NCI-H2171 (cell line): ENCODE results near the gene C1D.
"Not testable (repeated sequence)": the region's sequence is repeated elsewhere in the genome, so short reads cannot be mapped to it uniquely, and the experiment has no call there.

Source experiments
- DNase-seq: peaks from one replicate; lab custom pipeline; 2025; lab: John Stamatoyannopoulos, UW

C1D gene, protein sequence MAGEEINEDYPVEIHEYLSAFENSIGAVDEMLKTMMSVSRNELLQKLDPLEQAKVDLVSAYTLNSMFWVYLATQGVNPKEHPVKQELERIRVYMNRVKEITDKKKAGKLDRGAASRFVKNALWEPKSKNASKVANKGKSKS

DNA sequence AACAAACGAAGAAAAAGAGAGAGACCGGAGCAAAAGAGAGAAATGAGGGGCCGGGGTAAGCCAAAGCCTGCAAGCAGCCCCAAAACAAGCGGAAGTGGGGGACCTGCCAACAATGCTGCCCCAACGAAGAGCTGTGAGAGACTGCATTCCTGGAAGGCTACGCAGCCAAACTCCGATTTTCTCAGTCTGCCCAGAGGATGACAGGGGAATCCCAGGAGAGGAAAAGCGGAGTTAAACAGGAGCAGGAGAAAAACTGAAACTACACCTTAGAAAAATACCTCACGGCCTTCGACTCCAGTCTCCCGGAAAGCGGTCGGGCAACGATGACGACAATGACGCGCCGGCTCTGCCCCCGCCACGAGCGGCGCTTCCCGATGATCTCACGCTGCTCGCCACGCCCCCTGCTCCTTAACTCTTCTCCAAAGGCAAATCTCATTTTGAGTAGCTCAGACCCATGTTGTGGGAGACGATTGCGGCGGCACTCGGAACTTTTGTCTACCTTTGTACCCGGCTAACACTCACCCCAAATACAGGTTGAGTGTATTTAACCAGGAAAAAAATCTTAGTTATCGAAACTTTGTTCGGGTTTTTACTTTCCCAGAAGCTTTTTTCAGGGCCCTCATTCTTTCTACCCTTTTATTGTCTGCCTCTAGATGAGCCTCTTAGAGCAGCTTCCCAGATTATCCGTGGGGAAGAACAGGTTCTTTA lies at the start of gene C1D:
Gene C1D (minus strand): TSS at position 325 of the 708 bp plus-strand sequence. CDS start 15,694 bp downstream, outside the sequence.
- peak; percentile 90 for DNase-seq

DNA sequence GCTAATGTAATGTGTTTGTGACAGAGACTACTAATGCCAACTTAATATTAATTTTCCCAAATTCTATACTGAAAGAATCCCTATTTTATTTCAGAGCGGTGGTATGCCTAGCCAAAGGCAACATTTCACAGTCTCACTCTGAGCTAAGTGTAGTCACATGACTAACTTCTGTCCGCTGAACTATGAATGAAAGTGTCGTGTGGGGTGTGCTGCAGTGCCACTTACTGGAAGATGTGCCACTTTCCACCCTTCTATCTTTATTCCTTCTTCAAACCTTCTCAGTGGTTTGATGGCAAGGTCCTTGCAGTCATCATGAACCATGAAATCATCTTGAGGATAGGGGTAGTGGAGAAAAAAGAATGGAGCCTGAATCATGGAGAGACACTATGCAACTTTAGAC lies 47.3 kb upstream of the C1D start:
- DNase-seq: peak; percentile 4

DNA sequence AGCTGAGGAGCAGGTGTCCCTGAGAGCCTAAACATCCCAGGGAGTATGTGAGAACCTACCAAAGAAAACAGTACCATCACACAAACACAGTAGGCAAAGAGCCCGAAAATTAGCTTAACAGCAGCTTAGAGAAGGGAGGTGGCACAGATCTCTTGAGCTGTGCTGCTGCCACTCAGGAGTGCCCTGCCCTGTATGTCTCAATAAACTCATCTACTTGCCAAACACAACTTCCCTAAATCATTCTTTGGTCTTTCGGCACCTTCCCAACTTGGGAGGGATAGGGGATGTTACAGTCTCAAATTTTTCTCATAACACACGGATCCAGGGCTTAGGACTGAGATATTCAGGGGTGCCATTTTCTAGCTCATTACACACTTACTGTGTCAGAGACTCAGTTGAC lies 45.3 kb upstream of the C1D start:
- no peak for DNase-seq

DNA sequence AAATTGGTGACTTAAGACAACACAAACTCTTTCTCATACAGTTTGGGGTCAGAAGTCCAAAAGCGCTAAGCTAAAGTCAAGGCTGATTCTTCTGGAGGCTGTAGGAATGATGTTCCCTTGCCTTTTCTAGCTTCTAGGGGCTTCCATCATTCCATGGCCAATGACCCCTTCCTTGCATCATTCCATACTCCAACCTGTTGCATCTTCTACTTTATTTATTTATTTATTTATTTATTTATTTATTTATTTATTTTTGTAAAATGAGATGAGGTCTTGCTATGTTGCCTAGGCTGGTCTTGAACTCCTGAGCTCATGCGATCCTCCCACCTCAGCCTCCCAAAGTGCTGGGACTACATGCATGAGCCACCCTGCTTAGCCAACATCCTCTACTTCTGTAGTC lies 44.7 kb upstream of the C1D start:
- DNase-seq: no peak

DNA sequence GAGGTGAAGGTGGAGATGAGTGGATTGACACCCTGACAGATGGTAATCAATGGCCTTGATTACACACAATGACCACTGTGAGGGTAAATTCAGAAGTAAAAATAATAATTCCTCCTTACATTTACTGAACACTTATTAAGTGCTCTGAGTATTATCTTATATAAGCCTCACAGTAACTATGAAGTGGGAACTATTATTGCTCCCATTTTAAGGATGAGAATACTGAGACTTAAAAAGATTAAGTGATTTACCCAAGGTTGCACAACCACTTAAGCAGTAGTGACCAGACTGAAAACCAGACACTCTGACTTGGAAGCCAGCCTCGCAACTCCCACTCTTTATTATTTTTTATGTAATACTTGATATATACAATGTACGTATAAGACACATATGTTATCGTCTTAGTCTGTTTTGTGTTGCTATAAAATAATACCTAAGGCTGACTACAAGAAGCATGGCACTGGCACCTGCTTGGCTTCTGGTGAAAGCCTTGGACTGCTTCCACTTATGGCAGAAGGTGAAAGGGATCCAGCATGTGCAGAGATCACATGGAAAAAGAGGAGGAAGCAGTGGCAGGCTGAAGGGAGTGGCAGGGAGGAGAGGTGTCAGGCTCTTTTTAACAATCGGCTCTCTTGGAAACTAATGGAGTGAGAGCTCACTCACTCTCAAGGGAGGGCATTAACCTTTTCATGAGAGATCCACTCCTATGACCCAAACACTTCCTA lies 41.5 kb upstream of the C1D start:
- DNase-seq: no peak

DNA sequence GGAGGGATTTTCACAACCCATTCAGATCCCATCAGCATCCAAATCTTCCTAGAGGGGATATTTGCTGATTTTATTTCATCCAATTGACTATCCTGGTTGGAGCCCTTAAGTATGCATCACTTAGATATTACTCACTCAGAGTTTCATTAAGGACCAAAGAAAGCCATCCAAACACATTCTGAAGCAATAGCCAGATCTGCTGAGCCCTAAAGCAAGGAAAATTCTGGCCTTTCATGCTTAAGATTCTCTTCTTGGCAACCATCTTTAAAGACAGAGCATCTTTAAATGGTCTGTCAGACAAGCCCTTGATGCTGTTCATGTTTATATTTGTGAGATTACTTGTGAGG lies 40.9 kb upstream of the C1D start:
- no peak for DNase-seq

DNA sequence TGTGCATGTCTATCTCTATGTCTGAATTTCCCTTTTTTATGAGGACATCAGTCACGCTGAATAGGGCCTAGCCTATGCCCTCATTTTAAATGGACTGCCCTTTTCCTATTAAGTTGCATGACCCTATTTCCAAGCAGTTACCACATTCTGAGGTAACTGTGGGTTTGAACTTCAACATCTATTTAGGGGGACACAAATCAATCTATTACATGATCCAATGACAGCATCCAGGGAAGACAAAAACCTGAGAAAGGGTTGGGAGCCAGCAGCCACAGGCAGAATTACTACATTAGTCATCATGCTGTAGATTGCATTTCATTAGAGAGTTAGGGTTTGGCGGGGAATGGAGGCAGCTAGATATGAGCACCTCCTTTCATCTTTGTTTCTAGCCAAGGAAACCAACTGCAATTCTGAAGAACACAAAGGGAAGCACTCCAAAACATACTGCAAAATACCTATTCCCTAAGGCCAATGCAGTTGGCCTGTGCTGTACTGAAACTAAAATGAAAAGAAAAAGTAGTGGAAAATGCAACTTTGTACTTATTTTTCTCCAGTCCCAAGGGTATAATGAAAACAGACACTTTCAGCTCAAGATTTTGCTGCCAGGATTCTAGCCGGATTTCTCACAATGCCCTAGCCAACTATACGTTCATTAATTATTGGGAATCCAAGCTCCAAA lies 40.4 kb upstream of the C1D start:
- no peak for DNase-seq

DNA sequence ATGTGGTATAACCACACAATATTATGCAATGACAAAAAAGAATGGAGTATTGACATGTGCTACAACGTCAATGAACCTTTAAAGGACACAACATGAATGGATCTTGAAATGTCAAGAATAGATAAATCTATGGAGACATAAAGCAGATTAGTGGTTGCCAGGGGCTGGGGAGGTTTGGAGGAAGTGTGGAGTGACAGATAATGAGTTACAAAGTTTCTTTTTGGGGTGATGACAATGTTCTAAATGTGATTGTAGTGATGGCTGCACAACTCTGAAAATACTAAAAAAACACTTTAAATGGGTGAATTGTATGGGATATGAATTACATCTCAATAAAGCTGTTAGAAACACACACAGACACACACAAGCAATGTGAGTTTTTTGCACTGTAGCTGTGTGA lies 37.4 kb upstream of the C1D start:
- no peak for DNase-seq

DNA sequence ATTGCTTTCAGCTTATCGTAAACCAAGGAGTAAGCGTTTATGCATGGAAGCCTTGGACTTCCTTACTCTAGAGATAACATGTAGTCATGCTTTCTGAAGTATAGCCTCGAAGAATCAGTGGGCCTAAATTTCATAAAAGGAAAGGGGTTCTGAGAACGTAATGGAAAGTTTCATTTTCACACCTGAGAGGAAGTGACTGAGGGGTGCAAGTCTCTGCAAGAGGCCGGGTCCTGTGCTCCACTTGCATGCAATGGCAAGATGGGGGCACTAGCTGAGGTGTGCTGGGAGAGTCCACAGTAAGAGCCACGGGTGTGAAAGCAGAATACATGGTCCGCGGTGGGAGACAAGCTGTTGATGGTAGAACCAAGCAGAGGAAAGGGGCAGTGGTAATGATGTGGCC lies 36.5 kb upstream of the C1D start:
- no peak for DNase-seq

DNA sequence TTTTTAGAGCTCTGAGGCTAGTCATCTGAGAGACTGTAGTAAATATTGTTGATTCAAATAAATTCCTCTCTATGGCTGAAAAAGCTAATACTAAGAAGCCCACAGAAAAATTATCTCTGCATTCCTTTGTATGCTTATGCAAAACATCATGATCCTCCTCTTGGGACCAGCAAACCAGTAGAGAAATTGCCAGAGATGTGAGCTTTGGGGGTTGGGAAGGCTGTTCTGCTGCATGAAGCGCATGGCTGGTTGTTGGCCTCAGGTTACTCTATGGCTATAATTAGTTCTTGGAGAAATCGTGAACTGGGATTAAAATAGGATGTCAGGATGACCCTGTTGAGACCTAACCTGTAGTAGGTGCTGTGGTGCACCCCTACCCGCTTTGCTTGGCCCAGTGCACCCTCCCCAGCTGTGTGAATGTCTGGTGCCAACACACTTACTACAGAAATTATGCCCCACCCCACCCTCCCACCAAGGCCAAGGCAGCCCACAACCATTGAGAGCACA lies 35.5 kb upstream of the C1D start:
- DNase-seq: no peak

DNA sequence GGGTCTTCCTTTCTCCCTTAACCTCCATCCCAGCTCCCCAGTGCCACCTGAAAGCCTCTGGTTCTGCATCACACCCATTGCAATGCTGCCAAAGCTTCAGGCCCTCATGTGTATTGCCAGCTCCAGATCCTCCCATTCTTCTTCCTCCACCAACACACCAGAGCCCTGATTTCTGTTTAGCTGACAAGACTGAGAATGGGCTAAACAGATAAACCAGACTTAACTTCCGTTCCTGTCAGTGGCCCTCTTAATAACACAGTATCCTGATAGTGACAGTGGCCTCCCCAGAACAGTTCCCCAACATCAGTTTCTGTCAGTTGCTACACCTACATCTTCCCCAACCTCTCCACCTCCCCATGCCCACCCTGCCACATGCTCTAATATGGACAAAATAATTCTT lies 31.3 kb upstream of the C1D start:
- no peak for DNase-seq

DNA sequence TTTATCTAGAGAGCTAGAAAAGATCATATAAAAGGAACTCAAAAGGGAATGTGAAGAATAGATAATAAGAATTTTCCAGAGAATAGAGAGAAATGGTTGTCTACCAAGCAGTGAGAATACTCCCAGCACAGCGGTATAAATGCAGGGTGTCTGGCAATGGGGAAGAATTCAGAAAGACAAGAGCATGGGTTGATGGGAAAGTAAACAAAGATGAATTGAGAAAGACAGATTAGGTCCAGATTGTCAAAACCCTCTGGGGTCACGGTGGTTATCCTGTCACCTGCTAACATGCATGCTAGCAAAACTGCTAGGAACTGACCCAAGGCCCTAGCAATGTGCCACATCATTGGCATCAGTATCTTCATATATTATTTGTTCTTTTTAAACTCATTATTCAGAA lies 30.8 kb upstream of the C1D start:
- no peak for DNase-seq

DNA sequence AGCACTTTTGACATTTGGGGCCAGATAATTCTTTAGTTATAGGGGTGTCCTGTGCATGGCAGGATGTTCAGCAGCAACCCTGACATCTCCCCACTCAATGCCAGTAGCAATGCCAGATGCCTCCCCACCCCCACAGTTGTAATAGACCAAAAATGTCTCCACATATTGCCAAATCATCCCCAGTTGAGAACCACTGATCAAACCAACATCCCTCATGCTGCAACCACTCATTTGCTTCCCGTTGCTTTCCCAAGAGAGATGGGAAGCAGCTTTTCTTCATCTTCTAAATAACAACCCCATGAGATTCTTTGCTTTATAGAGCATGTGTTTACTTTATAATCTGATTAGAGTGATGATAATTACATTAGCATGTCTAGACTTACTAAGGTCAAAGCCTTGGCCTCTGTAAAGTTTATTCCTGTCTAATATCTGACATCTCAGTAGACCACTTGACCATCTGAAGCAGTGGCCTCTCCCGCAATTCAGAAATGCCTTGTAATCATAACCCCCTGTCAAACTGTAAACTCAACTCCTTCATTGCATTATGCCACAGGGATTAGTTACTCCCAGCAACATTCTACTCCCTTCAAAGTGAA lies 28.7 kb upstream of the C1D start:
- DNase-seq: no peak

DNA sequence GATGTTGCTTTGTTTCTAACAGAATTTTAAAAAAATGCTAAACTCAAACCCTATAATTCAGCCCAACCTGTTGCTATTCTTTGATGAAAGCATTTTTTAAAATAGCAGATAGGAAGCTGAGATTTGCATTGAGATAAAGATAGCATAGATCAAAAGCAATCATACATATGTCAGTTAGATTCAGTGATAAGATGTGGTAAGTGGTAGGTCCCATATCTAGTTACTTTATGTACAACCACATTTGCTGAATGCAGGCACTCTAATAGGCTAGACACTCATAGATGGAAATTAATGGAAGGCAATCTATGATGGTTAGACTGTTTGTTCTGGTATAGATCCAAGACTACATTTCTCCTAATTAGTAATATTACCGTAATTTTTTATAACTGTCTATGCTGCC lies 27.2 kb upstream of the C1D start:
- no peak for DNase-seq

DNA sequence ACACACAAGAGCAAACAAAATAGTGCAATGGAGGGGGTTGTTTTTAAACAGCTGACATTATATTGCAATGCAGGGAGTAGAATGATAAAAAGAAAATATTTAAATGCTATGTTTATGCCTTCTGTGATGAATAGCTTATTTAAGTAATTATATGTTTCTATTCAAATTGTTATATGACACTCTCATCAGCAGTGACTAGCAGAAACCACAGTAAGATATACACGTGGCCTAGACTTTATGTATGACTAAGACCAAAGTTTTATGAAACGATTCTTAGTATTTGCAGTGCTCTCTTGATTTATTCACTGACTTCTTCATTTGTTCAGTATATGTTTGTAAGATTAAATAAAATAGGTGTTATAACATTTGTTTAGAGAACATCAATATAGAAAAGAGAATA lies 26.1 kb upstream of the C1D start:
- no peak for DNase-seq

DNA sequence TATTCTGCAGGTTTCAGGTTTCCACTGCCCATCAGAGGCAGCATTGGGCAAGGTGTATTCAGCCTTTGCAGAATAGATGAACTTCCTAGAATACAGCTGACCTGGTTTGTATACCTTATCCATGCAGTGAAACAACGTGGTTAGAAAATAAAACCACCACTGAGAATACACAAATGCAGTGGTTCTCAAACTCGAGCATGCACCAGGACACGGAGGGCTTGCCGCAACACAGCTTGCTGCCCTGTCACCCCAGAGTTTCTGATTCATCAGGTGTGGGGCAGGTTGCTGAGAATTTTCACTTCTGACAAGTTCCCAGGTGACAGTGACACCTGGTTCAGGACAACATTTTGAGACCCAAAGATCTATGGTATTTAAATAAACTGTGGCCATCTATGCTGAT lies 23.4 kb upstream of the C1D start:
- DNase-seq: no peak

DNA sequence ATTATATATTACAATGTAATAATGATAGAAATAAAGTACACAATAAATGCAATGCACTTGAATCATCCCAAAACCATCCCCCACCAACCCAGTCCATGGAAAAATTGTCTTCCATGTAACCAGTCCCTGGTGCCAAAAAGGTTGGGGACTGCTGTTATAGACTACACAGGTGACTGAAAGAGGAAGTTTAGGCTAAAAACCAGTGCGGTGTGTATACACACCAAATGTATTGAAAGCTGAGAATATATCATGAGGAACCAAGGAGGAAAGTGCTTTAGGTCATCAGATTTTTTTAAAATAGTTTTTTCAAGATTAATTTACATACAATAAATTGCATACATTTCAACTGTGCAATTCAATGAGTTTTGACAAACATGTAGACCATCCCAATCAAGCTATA lies 20.5 kb upstream of the C1D start:
- no peak for DNase-seq

DNA sequence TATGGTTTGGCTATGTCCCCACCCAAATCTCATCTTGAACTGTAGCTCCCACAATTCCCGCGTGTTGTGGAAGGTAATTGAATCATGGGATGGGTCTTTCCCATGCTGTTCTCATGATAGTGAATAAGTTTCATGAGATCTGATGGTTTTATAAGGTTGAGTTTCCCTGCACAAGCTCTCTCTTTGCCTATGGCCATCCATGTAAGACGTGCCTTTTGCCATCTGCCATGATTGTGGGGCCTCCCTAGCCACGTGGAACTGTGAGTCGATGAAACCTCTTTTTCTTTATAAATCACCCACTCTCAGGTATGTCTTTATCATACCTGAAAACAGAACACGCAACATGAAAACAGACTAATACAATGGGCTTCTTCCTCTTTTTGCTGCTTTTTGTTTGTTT lies 11.2 kb upstream of the C1D start:
- no peak for DNase-seq

DNA sequence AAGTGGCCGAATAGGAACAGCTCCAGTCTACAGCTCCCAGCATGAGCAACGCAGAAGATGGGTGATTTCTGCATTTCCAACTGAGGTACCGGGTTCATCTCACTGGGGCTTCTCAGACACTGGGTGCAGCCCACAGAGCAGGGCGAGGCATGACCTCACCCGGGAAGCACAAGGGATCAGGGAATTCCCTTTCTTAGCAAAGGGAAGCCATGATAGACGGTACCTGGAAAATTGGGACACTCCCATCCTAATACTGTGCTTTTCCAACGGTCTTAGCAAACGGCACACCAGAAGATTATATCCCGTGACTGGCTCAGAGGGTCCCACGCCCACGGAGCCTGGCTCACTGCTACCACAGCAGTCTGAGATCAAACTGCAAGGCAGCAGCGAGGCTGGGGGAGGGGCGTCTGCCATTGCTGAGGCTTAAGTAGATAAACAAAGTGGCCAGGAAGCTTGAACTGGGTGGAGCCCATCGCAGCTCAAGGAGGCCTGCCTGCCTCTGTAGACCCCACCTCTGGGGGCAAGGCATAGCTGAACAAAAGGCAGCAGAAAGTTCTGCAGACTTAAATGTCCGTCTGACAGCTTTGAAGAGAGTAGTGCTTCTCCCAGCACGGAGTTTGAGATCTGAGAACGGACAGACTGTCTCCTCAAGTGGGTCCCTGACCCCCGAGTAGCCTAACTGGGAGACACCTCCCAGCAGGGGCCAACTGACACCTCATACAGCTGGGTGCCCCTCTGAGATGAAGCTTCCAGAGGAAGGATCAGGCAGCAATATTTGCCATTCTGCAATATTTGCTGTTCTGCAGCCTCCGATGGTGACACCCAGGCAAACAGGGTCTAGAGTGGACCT lies 1.2 kb upstream of the C1D start:
- DNase-seq: not testable (repeated sequence)

DNA sequence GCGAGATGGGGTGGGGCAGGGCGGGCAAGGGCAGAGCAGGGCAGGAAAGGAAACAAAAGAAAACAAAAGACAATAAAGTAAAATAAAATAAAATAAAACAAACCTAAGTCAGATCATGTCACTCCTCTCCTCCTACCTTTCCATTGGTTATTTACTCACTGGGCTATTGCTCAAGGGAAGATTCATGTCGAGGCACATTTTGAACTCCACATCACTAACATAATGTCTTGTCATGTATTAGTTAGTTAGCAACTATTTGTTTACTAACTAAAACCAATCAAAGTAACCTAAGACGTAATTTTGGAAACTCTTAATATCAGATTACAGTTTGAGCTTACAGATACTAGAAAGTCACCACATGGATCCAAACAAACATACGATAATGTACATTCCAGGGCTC lies 2.2 kb downstream of the C1D start:
- no peak for DNase-seq

DNA sequence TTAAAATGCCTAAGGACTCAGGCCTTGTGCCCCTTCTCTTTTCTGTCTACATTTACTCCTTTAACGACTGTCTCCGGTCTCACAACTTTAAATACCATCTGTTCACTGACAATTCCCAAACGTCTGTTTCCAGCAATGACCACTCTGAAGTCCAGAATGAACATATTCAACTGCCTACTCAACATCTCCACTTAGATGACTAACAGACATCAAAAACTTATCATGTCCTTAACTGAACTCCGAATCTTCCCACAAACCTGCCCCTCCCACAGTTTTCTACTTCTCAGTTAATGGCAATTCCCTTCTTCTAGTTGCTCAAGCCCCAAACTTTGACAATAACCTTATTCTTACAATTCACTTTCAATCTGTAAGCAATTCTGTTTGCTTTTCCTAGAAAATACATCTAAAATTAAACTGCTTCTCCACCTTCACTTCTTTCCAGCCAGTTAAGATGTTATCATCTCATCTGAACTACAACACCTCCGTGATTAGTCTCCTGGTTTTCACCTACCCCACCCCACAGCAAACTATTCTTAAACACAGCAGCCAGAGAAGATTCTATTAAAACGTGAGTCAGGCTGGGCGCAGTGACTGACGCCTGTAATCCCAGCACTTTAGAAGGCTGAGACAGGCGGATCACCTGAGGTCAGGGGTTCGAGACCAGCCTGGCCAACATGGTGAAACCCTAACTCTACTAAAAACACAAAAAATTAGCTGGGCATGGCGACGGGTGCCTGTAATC lies 2.8 kb downstream of the C1D start:
- DNase-seq: no peak
